HG03521 (cell line): Measurements from ENCODE around the gene SLC10A1.

Experiments used
- ATAC-seq: cut with Tn5 transposase; IDR thresholded peaks from one replicate; pipeline ENCODE4 v1.9.1; 2021; ENCODE audit warnings: mild to moderate bottlenecking, moderate library complexity; ENCODE audit not compliant: unreplicated experiment

Gene SLC10A1

DNA sequence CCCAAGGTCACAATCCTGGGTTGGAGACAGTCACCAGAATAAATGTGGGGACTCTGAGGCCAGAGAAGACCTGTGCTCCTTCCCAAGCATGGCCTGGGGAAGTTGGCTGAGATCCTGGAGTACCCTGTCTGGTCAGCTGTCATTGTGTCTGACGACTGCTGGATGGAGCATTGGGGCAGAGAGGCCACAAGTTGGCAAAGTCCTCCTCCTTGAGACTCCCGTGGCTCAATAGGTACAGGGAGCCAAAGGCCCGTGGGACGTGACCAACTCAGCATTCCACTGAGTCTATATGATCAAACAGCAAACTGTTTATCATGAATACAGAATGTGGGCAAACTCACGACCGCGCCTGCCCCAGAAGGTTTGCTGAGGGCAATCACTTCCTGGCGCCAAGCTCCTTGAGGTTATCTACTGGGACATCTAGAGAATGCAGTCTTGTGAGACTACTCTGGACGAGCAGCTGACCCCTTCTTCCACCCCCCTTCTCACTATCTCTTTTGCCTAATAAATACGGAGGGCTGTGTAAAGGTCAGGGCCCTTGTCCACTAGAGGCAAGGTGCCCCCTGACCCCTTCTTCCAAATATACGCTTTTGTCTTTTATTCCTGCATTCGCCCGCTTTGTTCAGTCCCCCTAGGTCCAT, 14.3 kb upstream of the SLC10A1 start:
- no peak for ATAC-seq

DNA sequence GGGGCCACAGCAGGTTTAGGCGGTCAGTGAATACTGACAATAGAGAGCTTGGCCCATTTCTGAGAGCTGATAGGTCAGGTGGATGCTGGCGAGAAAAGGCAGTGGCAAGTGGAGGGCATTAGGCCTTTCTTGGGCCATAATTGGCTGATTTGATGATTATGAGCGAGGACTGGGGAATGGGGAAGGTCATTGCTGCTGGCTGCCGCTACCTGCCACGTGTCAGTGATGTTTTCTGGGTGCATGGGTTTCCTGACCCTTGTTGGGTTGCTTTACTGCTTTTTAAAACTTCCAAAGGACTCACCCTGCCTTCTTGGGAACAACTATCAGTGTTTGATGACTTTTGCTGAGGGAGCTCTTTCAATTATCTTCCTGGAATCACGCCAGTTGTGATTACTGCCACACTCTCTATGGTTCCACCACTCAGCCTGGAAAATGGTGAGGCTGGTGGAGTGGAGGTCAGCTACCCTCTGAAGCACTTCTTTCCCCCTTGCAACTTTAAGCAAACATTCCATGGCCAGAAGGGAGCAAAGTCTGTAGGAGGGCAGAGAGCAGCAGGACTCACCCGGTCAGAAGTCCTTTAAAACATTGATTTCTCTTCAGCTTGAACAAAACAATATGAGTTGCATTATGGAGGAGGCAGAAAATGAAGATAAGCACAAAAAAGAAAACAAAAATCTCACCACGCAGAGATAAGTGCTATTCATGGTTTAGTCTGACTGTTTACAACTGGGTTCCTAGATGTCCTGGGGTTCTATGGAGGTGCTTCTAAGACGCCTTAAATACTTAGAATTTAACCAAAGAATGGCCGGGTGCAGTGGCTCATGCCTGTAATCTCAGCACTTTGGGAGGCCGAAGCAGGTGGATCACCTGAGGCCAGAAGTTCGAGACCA, 12.1 kb upstream of the SLC10A1 start:
- no peak for ATAC-seq

DNA sequence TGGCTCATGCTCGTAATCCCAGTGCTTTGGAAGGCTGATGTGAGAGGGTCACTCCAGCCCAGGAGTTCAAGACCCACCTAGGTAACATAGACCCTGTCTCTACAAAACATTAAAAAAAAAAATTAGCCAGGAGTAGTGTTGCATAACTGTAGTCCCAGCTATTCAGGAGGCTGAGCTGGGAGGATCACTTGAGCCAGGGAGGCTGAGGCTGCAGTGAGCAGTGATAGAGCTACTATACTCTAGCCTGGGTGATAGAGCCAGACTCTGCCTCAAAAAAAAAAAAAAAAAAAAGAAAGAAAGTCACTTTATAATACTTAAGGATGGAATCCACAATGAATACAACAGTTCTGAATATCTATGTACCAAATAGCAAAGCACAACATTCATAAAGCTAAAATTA, 10.2 kb upstream of the SLC10A1 start:
- no peak for ATAC-seq

- no peak for ATAC-seq
Observed at GRCh38 chr14:69804902-69805301, 7.9 kb upstream of the SLC10A1 start.

GRCh38 chr14:69803753-69804152, 6.7 kb upstream of the SLC10A1 start:
- ATAC-seq, result no peak

DNA sequence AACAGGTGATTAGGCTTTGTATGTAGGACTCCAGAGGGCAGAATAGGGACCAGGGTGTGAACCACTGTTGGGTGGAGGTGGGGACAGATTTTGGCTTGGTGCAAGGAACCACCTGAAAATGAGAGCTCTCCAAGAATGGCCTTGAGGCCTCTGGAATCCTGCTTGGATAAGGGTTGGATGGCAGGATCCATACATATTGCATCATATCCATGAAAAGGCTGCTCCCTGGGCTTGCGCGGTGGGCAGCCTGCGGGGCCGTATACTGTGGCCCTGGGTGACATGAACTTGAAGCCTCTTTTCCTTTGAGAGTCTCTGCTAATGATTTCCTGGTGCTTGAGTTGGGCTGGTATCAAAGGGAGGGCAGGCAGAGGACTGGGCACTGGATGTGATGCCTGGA, 1.3 kb upstream of the SLC10A1 start:
- ATAC-seq, result no peak

- ATAC-seq, result no peak
Observed at GRCh38 chr14:69797573-69798338, 715 bp upstream of the SLC10A1 start.

GRCh38 chr14:69795691-69796090, 1.4 kb downstream of the SLC10A1 start:
- ATAC-seq, result no peak

- no peak for ATAC-seq
Observed at GRCh38 chr14:69794791-69795190, 2.2 kb downstream of the SLC10A1 start.

DNA sequence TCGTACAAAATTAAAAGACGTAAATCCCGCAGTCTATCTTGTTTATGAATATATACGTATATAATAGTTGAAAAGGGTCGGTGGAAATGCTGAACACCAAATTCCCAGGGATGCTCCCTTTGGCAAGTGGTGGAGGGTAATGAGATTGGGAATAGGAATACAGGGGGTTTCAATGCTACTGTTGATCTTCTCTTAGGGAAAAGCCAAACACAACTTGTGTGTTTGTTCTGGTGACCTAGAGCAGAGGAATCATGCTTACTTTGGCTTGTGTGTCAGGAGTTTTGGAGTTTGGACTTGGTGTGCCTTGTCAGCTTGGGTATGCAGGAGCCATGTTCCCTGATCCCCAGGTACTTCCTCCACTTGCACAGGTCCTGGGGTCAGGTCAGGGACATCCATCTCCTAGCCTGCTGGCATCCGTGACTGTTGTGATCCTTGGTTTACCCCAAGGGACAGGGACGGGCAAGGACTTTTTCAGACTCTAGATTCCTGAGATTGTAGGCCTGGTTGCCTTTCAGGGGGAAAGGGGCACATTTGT, 4.1 kb downstream of the SLC10A1 start:
- no peak for ATAC-seq

- no peak for ATAC-seq
Observed at GRCh38 chr14:69789118-69789640, 7.9 kb downstream of the SLC10A1 start.

- ATAC-seq, result no peak
Observed at GRCh38 chr14:69786603-69787002, 10.4 kb downstream of the SLC10A1 start.

DNA sequence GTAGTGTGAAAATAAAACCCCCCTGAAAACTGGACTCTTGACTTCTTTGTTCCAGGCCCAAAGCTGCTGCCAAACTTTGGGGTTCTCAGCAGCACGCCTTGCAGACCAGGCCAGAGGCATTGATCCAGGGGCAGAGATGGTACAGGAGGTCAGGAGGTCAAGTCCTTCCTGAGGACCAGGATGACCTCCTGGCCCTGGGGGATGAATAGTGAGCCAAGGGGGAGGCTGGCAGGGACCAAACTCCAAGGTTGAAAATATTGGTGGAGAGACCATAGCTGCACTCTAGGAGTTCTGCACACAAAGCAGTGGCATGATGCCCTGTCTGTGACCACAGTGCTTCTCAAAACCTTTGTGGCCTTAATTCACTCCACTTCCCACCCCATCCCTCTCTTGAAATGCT, 12.1 kb downstream of the SLC10A1 start:
- no peak for ATAC-seq

DNA sequence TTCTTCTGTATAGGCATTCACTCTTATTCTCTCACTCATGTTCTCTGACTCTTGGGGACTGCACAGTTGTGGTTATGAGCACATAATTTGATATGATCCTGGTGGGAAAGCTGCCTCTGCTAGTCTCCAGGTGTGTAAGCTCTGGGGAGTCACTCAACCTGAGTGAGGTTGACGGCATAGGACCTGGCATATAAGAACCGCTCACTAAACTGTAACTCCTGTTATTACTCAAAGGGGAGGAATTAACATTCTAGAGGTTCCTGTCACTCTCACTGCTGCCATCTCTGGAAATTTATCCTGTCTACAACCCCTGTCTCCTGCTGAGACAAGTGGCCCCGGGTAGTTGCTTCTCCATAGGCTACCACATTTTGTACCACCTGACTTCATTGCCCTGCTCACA, 16.1 kb downstream of the SLC10A1 start:
- ATAC-seq, result no peak

- no peak for ATAC-seq
Observed at GRCh38 chr14:69780092-69780491, 16.9 kb downstream of the SLC10A1 start.

- no peak for ATAC-seq
Observed at GRCh38 chr14:69779088-69779487, 18.0 kb downstream of the SLC10A1 start.

DNA sequence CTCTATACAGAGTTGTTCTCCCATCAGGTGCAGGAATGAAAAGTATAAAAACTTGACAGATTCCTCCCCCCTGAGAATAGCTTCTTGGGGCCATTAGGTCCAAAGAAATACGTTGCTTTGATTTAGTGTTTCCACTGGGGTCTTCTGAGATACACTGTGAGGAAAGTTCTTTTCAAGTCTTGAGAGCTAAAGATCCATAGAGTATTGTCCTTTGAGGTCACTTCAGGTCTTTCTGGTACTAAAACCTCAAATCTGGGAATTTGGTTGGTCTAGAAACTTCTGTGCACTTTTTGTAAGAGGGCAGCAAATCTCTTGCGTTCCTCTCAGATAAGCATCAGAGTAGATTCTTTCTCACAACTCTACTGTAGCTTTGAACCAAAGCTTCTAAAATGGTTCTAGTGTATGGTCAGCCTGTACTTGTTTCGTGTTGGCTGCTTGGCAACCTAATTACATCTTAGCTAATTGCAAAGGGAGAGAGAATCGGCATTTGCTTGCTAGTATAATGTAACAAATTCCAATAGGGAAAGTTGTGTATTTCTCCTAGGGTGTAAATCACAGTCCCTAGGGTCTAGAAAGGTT, 20.1 kb downstream of the SLC10A1 start:
- ATAC-seq, result no peak

GRCh38 chr14:69775012-69775411, 22.0 kb downstream of the SLC10A1 start:
- ATAC-seq, result no peak

GRCh38 chr14:69773571-69774276, 23.3 kb downstream of the SLC10A1 start:
- no peak for ATAC-seq
